GM12872 (cell line): ENCODE results near the gene BCL3.

ENCODE experiments used
- CTCF ChIP-seq: IDR thresholded peaks from 3 replicates; pipeline ENCODE4 v1.5.1; 2011; ENCODE audit warnings: low read depth, mild to moderate bottlenecking, low read length, moderate library complexity; ENCODE audit not compliant: insufficient read depth

The BCL3 gene

GRCh38 chr19:44741841-44742329 lies 6.6 kb upstream of the BCL3 start:
- TF ChIP-seq CTCF = no peak

GRCh38 chr19:44742330-44743061 lies 6.0 kb upstream of the BCL3 start:
- TF ChIP-seq CTCF = no peak

- no peak for TF ChIP-seq CTCF
Observed at GRCh38 chr19:44744871-44745332, 3.6 kb upstream of the BCL3 start.

- TF ChIP-seq CTCF = no peak
Observed at GRCh38 chr19:44745341-44745831, 3.1 kb upstream of the BCL3 start.

GRCh38 chr19:44745887-44746600 lies 2.5 kb upstream of the BCL3 start:
- TF ChIP-seq CTCF = no peak

- no peak for TF ChIP-seq CTCF
Observed at GRCh38 chr19:44746616-44746945, 1.9 kb upstream of the BCL3 start.

- TF ChIP-seq CTCF = no peak
Observed at GRCh38 chr19:44746946-44747738, 1.4 kb upstream of the BCL3 start.
